Glutamatergic neuron (in vitro differentiated cells): ENCODE data around the gene BABAM1. TPM values are rescaled to one million over a fixed set of nuclear protein-coding genes. Genes with fewer than 3 reads are reported as not detected.
A peak's percentile ranks its signal among the peaks of the same experiment; 100 is the strongest.

Experiments
- DNase-seq: peaks from one replicate; pipeline ENCODE4 v3.0.0; 2022
- H3K27ac Mint-ChIP-seq: one replicate; pipeline ENCODE4 v1.8.0; 2020; ENCODE audit warnings: mild to moderate bottlenecking, mixed read lengths, inconsistent platforms; ENCODE audit not compliant: unreplicated experiment
- H3K27me3 Mint-ChIP-seq: one replicate; pipeline ENCODE4 v1.8.0; 2020; ENCODE audit warnings: mild to moderate bottlenecking, moderate library complexity, mixed read lengths, inconsistent platforms; ENCODE audit not compliant: unreplicated experiment
- H3K36me3 Mint-ChIP-seq: one replicate; pipeline ENCODE4 v1.8.0; 2020; ENCODE audit warnings: mild to moderate bottlenecking, mixed read lengths, inconsistent platforms; ENCODE audit not compliant: unreplicated experiment
- H3K4me1 Mint-ChIP-seq: one replicate; pipeline ENCODE4 v1.8.0; 2020; ENCODE audit warnings: mild to moderate bottlenecking, low read depth, mixed read lengths, inconsistent platforms; ENCODE audit not compliant: unreplicated experiment
- H3K4me3 Mint-ChIP-seq: one replicate; pipeline ENCODE4 v1.8.0; 2020; ENCODE audit warnings: mild to moderate bottlenecking, mixed read lengths, inconsistent platforms; ENCODE audit not compliant: unreplicated experiment
- H3K9me3 Mint-ChIP-seq: one replicate; pipeline ENCODE4 v1.8.0; 2020; ENCODE audit warnings: mild to moderate bottlenecking, moderate library complexity, mixed read lengths, inconsistent platforms; ENCODE audit not compliant: unreplicated experiment
- total RNA-seq: library from RNA; stranded (reverse); fragmentation: NEBNext Ultra II Directional; extraction: Animal tissue kit (Norgen Biotek cat#: 25700); gene quantifications from one replicate; pipeline ENCODE4 v1.2.1, GENCODE V29; 2021; ENCODE audit not compliant: unreplicated experiment
- TF ChIP-seq, protein P1 (sequence below): fragments of 200-600 bp; sonication (generic); IDR thresholded peaks from one replicate; pipeline ENCODE4 v1.5.0; 2021; ENCODE audit not compliant: partially characterized antibody, unreplicated experiment

The BABAM1 gene
- total RNA-seq, 1 donor from 2014 or later, result 85.7 TPM

DNA sequence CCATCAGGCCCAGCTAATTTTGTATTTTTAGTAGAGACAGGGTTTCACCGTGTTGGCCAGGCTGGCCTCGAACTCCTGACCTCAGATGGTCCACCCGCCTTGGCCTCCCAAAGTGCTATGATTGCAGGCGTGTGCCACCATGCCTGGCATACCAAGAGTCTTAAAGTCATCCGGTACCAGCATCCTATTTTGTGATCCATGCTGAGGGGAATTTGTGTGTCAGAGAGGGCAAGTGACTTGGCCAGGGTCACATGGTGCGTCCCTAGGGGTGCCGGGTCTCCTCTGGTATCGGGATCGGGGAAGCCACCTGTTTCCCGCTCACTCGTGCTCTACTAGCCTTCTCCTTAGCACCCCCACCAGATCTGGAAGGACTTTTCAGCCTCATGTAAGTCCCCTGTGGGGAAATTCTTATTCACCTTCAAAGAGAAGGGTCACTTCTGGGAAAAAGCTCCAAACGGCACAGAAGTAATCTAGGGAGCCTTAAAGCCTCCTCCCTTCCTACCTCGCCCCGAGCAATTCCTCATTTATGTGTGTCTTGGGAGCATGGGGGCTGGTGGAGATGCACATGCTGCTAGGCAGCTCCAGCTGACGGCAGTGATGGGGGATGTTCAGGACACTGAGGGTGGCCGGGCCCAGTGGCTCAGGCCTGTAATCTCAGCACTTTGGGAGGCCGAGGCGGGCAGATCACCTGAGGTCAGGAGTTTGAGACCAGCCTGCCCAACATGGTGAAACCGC is 8.4 kb downstream of the BABAM1 start:
- no peaks in the 10 kb centered on the region for H3K9me3 Mint-ChIP-seq
- no peaks in the 10 kb centered on the region for H3K36me3 Mint-ChIP-seq
- no peak overlapping the region for H3K27ac Mint-ChIP-seq
- no peaks in the 10 kb centered on the region for H3K4me1 Mint-ChIP-seq
- peaks cover 4% of the 10 kb centered on the region for H3K27me3 Mint-ChIP-seq
- TF ChIP-seq, protein P1, sequence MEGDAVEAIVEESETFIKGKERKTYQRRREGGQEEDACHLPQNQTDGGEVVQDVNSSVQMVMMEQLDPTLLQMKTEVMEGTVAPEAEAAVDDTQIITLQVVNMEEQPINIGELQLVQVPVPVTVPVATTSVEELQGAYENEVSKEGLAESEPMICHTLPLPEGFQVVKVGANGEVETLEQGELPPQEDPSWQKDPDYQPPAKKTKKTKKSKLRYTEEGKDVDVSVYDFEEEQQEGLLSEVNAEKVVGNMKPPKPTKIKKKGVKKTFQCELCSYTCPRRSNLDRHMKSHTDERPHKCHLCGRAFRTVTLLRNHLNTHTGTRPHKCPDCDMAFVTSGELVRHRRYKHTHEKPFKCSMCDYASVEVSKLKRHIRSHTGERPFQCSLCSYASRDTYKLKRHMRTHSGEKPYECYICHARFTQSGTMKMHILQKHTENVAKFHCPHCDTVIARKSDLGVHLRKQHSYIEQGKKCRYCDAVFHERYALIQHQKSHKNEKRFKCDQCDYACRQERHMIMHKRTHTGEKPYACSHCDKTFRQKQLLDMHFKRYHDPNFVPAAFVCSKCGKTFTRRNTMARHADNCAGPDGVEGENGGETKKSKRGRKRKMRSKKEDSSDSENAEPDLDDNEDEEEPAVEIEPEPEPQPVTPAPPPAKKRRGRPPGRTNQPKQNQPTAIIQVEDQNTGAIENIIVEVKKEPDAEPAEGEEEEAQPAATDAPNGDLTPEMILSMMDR, result no peak
- no peak overlapping the region for H3K4me3 Mint-ChIP-seq
- no peak for DNase-seq

DNA sequence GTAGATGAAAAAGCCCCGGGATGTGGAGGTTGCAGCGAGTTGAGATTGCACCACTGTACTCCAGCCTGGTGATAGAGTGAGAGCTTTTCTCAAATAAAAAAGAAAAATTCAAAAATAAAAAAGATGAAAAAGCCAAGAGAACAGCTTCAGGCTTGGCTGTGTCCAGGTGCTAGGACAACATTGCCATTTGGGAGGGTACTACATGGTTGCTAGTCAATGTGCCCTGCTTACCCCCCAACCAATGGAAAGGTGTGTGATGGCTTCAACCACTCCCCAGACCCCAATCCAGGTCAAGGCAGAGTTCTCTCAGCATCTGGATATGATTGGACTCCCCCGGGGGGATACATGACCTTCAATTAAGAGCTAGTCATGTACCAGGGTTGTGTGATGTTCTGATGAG is 12.2 kb downstream of the BABAM1 start:
- Mint-ChIP-seq H3K36me3 (no peaks in the 10 kb centered on the region), H3K4me3 (no peak overlapping the region), H3K9me3 (peaks cover 2% of the 10 kb centered on the region), H3K27ac (no peak overlapping the region), H3K27me3 (peaks cover 2% of the 10 kb centered on the region), H3K4me1 (peaks cover 2% of the 10 kb centered on the region)
- no peak for DNase-seq
- TF ChIP-seq, protein P1, result no peak

DNA sequence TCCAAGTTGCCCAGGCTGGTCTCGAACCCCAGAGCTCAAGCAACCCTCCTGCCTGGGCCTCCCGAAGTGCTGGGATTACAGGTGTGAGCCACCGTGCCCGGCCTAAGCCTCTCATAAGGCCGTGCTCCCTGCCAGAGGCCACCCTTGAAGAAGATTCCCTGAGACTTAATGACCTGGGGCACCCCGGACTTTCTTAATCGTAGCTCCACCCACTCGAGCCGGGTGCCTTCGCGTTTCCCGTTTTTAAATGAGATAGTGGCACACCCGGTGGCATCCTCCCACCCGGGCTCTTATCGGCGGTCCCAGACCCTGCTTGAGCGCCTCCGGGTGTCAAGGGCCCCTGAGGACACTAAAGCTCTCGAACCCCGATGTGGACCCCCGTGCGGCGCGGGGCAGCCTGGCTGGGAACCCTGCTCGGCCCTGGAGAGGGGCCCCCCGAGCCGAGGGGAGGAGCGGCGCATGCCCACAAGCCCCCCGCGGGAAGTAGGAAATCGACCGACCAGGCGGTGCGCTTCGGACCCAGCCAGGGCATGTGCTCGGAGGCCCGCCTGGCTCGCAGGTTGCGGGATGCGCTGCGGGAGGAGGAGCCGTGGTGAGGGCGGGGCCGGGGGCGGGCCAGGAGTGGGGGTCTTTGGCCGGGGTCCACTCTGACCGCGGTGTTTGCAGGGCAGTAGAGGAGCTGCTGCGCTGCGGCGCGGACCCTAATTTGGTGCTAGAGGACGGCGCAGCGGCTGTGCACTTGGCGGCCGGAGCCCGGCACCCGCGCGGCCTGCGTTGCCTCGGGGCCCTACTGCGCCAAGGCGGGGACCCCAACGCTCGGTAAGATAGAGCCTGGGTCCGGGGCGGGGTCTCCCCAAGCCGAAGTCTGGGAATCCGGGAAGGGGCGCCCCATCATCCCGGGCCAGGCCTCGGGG is 14.4 kb downstream of the BABAM1 start, which contains the start of gene ANKLE1:
TSS of gene ANKLE1 (plus strand) at position 511 of the 914 bp plus-strand sequence. CDS start at position 531, 20 bp downstream.
- TF ChIP-seq, protein P1, result no peak
- DNase-seq, result peak; percentile 78
- peaks cover 2% of the 10 kb centered on the region for H3K9me3 Mint-ChIP-seq
- H3K36me3 Mint-ChIP-seq, result no peaks in the 10 kb centered on the region
- H3K27ac Mint-ChIP-seq, result peak within 1 kb of the TSS; percentile 79
- H3K4me3 Mint-ChIP-seq, result peak within 1 kb of the TSS; percentile 84
- H3K4me1 Mint-ChIP-seq, result peaks cover 2% of the 10 kb centered on the region
- peaks cover 2% of the 10 kb centered on the region for H3K27me3 Mint-ChIP-seq

DNA sequence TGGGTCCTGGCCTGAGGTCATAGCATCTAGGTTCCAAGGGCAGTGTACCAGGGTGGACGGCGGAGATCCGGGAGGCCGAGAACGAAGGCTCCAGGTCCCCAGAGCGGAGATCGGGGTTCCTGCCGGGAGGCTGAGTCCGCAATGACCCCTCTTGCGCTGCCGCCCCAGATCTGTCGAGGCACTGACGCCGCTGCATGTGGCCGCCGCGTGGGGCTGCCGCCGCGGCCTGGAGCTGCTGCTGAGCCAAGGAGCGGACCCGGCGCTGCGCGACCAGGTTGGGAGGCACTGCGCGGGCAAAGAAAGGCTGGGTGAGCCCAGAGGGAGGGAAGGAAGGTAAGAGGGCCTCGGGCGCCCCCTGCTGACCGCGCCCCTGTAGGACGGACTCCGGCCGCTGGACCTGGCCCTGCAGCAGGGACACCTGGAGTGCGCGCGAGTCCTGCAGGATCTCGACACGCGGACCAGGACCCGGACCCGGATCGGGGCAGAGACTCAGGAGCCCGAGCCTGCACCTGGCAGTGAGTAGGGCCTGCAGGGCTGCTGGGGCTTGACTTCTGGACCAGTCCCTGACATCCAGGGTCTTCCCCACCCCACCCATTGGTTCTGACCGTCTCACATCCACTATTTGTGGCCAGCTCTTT is 15.4 kb downstream of the BABAM1 start:
- H3K9me3 Mint-ChIP-seq, result peaks cover 2% of the 10 kb centered on the region

More for the DNA sequence above, 15.4 kb downstream of the BABAM1 start:
- peak; percentile 92 for DNase-seq
- peaks cover 2% of the 10 kb centered on the region for H3K27me3 Mint-ChIP-seq
- H3K27ac Mint-ChIP-seq, result peak overlapping the region; percentile 79
- TF ChIP-seq, protein P1, result peak; percentile 94
- H3K36me3 Mint-ChIP-seq, result no peaks in the 10 kb centered on the region
- H3K4me3 Mint-ChIP-seq, result peak overlapping the region; percentile 84
- H3K4me1 Mint-ChIP-seq, result peaks cover 2% of the 10 kb centered on the region
